Measurements from ENCODE around the gene NAALADL1.

NAALADL1 gene

DNA sequence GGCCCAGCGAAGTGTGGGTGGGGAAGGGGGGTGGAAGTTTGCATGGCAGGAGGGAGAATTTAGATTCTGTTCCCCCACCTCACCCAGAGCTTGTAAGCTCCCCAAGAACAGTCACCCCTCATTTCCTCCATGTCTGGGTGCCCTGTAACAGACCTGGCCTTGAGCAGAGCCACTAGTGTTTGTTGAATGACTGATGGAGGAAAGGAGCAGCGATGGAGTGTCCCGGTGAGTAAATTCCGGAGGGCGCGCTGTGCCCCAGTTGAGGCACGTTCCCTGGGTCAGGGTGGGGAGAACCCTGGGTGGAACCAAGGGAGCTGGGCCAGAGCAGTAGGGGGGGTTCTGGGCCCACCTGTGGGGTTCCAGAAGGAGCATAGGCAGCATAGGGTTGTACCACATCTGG lies 827 bp downstream of the NAALADL1 start:
- in situ Hi-C loops (cut with MboI; ENCODE audit: low sequenced_read_pairs, unreplicated experiment), result no loop called here

DNA sequence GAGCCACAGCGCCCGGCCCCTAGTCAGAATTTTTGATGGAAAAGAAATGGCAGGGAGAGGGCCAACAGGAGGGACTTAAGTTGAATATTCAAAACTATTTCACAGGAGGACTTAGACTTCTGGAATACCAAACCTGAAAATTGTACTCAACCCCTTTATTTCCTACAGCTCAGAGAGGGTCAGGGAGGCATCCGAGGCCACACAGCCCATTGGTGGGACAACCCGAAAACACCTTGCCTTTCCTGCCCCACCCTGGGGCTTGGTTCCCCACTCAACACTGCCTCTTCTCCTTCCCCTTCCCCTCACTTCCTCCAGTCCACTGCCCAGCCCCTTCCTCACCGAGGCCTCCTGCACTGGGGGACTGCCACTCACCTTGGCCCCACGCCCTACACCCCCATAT lies 1.4 kb downstream of the NAALADL1 start:
- TF ChIP-seq, protein P1, sequence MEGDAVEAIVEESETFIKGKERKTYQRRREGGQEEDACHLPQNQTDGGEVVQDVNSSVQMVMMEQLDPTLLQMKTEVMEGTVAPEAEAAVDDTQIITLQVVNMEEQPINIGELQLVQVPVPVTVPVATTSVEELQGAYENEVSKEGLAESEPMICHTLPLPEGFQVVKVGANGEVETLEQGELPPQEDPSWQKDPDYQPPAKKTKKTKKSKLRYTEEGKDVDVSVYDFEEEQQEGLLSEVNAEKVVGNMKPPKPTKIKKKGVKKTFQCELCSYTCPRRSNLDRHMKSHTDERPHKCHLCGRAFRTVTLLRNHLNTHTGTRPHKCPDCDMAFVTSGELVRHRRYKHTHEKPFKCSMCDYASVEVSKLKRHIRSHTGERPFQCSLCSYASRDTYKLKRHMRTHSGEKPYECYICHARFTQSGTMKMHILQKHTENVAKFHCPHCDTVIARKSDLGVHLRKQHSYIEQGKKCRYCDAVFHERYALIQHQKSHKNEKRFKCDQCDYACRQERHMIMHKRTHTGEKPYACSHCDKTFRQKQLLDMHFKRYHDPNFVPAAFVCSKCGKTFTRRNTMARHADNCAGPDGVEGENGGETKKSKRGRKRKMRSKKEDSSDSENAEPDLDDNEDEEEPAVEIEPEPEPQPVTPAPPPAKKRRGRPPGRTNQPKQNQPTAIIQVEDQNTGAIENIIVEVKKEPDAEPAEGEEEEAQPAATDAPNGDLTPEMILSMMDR (IDR thresholded peaks at IDR 0.05; ENCODE audit: borderline replicate concordance, control extremely low read depth, extremely low read depth, insufficient read depth, missing control alignments), result no peak
- DNase-seq (ENCODE audit: low spot score), result no peak
- in situ Hi-C loops (cut with MboI; ENCODE audit: low sequenced_read_pairs, unreplicated experiment), result no loop called here

More for the DNA sequence above, 827 bp downstream of the NAALADL1 start:
- TF ChIP-seq, protein P1 (IDR thresholded peaks at IDR 0.05; ENCODE audit: borderline replicate concordance, control extremely low read depth, extremely low read depth, insufficient read depth, missing control alignments), result no peak
- no peak for DNase-seq (ENCODE audit: low spot score)

DNA sequence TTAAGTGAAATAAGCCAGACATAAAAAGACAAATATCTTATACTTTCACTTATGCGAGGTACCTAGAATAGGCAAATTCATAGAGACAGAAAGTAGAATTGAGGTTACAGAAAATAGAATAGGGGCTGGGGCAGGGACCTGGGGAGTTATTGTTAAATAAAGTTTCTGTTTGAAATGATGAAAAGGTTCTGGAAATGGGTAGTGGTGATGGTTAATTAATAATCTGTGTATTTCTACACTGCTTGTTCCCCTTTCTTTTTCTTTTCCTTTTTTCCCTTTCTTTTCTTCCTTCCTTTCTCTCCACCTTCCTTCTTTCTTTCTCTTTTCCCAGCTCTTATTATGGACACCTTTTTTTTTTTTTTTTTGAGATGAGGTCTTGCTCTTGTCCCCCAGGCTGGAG lies 2.8 kb downstream of the NAALADL1 start:
- TF ChIP-seq, protein P1 (IDR thresholded peaks at IDR 0.05; ENCODE audit: borderline replicate concordance, control extremely low read depth, extremely low read depth, insufficient read depth, missing control alignments), result no peak
- no peak for DNase-seq (ENCODE audit: low spot score)
- in situ Hi-C loops (cut with MboI; ENCODE audit: low sequenced_read_pairs, unreplicated experiment), result no loop called here

DNA sequence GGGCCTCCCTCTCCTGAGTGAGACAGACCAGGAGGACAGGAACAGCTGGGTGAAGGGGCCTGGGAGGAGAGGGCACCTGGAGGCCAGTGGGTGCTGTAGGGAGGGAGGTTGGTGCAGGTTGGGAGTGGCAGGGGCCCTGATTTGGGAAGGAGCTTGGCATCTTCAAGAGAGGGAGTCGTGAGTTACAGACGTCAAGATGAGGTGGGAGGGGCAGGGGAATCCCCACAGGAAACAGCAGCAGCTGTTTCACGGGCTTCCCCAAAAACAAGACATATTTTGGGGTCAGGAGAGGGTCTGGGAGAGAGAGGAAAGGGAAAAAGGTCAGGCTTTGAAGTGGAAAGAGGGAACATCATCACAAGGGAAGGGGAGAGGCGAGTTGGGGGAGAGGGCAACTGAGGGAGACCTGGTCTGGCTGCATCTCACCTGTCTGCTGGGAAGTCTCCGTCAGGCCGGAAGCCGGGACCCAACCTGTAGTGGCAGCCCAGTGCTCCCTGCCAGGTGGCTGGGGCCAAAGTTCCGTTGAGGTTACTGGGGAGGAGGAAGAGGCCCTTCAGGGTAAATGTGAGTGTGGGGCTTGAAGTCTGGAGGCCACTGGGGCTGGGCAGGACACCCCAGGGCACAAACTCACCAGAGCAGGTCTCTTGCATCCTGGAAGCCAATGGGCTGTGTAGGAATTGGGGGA lies 4.4 kb downstream of the NAALADL1 start:
- DNase-seq (ENCODE audit: low spot score), result no peak
- in situ Hi-C loops (cut with MboI; ENCODE audit: low sequenced_read_pairs, unreplicated experiment), result no loop called here
- TF ChIP-seq, protein P1 (IDR thresholded peaks at IDR 0.05; ENCODE audit: borderline replicate concordance, control extremely low read depth, extremely low read depth, insufficient read depth, missing control alignments), result no peak

DNA sequence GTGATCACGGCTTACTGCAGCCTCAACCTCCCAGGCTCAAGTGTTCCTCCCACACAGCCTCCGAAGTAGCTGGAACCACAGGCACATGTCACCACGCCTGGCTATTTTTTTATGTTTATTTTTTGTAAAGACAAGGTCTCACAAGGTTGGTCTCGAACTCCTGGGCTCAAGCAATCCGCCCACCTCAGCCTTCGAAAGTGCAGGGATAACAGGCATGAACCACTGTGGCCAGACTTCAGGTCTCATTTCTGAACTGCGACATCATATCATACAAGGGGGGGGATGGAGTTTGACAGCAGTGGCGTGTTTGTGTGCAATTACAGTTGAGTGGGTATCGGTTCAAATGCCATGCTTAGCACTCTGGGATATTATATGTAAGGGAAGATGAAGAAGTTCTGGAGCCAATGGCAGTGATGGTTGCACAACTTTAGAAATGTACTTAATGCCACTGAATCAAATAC lies 6.9 kb downstream of the NAALADL1 start:
- DNase-seq (ENCODE audit: low spot score), result no peak
- TF ChIP-seq, protein P1 (IDR thresholded peaks at IDR 0.05; ENCODE audit: borderline replicate concordance, control extremely low read depth, extremely low read depth, insufficient read depth, missing control alignments), result no peak
- in situ Hi-C loops (cut with MboI; ENCODE audit: low sequenced_read_pairs, unreplicated experiment), result no loop called here

DNA sequence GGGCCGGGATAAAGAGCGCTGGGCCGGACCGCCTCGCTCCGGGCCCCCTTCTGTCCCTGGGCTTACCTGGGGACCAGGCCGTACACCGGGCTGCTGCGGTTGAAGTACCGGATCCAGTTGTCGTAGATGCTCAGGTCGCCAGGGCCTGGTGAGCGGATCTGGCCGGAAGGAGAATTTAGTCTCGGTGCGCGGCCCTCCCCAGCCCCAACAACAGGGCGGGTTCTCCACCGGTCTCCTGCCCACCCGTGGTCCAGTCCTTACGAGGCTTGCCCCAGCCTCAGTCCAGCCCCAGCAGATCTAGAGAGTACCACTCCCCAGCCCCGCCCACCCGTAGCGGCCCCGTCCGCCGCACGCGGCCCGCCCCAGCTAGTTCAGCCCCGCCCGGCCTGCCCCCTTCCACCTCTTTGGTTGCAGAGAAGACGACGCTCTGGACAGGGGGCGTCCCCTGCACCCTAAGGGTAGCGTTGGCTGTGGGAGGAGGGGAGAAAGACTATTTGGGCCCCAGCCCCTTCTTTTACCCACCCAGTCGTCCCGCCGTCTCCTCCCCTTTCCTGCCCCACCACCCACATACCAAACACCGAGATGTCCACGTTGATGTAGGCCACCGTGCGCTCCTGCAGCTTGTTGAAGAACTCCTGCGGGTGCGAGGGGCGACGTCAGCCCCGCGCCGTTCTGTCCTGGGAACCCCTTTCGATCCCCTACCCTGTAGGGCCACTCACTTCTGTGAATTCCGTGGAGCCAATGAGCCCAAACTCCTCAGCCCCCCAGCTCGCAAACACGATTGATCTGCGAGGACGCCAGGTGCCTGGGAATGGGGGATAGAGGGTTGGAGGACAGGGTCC lies 10.6 kb downstream of the NAALADL1 start:
- TF ChIP-seq, protein P1 (IDR thresholded peaks at IDR 0.05; ENCODE audit: borderline replicate concordance, control extremely low read depth, extremely low read depth, insufficient read depth, missing control alignments), result no peak
- peak; percentile 67 for DNase-seq (ENCODE audit: low spot score)
- in situ Hi-C loops (cut with MboI; ENCODE audit: low sequenced_read_pairs, unreplicated experiment), result no loop called here

Data from GM13976 (cell line).